Activated T-helper 9 cell treated with anti-CD3 and anti-CD28 coated beads, Interleukin-2, amount 50 U/mL, for 16 hours (primary cell): Measurements from ENCODE around the gene TOMM5.

Source experiments
- DNase-seq: peaks from one replicate; pipeline ENCODE4 v3.0.0-alpha.2; 2020; ENCODE audit warnings: low read depth

Gene TOMM5

GRCh38 chr9:37562826-37563225 is 29.6 kb downstream of the TOMM5 start:
- no peak for DNase-seq

DNA sequence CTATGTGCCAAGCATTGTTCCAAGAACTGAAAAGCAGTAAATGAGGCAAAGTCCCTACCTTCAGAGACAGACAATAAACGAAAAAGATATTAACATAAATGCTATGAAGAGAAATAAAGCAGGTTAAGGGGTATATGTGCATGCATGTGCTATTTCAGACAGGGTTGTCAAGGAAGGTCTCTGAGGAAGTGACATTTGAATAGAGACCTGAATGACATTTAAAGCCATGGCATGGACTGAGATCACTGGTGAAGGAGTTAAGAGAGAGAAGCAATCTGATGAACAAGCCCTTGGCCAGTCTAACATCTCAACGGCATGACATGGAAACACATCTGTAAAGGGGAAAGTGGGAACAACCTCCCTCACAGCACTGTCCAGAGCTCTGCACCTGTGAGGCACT is 30.7 kb downstream of the TOMM5 start:
- no peak for DNase-seq

DNA sequence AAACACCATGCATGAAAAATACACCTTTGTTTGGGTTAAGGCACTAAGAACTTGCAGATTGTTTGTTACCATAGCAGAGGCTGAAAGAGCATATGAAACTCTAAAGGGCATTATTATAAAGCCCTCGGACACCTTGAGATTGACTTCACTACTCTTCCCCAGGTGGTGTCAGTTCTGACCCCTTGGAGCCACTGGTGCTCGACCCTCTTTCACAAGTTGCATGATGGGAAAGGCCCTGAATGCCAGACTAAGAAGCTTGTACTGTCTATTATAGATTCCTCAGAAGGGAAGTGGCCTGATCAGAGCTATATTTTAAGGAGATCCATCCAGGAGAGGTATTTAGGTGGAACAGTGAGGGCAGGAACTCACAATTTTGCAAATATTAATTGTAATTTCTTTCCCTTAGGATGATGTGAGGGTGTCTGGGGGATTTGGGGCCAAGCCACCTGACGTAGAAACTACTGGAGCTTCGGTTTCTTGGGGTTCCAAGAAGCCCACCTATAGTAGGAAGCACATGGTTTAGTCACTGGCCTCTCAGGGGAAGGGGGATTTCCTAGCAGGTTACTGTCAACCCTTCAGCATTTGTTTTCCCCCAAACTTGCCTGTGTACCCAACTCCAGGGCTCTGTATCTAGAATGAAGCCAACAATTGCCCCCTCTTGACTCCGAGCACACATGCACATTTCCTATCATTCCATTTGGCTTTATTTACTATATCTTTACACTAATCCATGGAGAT is 32.4 kb downstream of the TOMM5 start:
- no peak for DNase-seq

GRCh38 chr9:37559125-37559524 is 33.3 kb downstream of the TOMM5 start:
- DNase-seq = no peak

GRCh38 chr9:37555786-37556185 is 36.6 kb downstream of the TOMM5 start:
- DNase-seq = no peak

GRCh38 chr9:37554318-37554717 is 38.1 kb downstream of the TOMM5 start:
- no peak for DNase-seq

DNA sequence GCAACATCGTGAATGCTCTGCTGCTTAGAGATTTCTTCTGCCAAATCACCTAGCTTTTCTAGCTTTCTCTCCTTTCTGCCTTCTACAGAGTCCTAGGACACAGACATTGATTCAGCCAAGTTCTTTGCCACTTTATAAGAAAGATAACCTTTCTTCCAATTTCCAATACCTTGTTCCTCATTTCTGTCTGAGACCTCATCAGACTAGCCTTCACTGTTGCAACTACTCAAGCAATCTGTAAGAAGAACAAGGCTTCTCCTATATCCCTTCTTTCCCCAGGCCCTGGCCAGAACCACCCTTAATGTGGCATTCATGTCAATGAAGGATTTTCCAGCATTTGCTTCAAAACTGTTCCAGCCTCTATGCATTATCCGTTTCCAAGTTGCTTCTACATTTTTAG is 40.5 kb downstream of the TOMM5 start:
- no peak for DNase-seq

DNA sequence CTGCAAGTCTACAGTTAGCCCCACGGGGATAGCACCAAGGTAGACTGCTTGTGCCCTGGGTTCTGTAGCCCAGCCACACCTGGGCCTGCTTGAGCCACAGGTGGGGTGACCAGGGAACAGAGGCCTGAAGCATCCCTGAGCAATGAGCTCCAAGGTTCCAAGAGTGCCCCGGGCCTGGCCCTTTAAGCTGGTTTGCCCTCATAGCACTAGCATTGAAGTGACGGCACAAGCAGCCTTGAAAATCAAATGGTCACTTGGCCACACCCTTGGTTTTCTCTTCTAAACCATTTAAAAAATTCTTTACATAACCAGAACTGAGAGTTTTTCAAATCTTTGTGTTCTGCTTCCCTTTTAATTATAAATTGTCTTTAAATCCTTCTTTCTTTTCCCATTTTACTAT is 40.9 kb downstream of the TOMM5 start:
- DNase-seq = no peak

DNA sequence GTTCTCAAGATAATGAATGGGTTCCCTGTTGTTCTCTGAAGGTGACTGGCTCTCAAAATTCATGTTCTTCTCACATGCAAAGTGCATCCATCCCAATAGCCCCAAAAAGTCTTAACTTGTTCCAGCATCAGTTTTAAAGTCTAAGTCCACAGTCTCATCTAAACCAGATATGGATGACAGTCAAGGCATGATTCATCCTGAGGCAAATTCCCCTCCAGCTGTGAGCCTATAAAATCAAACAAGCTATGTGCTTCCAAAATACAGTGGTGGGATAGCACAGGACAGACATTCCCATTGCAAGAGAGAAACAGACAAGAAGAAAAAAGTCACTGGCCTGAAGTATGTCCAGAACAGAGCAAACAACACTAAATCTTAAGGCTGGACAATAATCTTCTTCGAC is 41.6 kb downstream of the TOMM5 start:
- no peak for DNase-seq

- no peak for DNase-seq
Measured at GRCh38 chr9:37549527-37549926, 42.9 kb downstream of the TOMM5 start.

DNA sequence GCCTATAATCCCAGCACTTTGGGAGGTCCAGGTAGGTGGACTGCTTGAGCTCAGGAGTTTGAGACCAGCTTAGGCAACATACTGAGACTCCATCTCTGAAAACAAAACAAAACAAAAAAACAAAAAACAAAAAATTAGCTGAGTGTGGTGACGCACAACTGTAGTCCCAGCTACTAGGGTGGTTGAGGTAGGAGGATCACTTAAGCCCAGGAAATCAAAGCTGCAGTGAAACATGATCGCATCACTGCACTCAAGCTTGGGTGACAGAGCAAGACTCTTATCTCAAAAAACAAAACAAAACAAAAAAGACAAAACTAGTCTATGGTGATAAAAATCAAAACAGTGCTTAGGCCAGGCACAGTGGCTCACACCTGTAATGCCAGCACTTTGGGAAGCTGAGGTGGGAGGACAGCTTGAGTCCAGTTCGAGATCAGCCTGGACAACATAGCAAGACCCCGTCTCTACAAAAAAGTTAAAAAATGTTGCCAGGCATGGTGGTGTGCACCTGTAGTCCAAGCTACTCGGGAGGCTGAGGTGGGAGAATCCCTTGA is 45.0 kb downstream of the TOMM5 start:
- no peak for DNase-seq

GRCh38 chr9:37543468-37543867 is 48.9 kb downstream of the TOMM5 start:
- DNase-seq = no peak

GRCh38 chr9:37542895-37543294 is 49.5 kb downstream of the TOMM5 start:
- no peak for DNase-seq

GRCh38 chr9:37542488-37542887 is 49.9 kb downstream of the TOMM5 start:
- no peak for DNase-seq

DNA sequence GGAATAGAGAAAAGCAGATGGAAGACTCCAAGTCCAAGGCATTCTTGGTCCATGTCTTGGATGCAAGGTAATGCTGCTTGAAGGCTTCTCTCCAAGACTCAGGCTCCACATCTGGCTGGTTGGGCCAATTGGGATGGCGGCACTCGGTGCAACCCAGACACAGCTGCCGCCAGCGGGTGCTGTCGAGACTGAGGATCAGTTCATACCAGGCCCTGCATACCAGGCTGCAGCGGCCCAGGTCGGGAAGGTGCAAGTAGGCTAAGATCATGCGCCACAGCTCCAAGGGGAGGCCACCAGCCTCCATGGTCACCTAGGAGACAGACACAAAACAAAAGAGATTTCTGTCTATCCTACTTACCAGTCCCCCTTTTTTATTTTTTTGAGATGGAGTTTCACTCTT is 50.9 kb downstream of the TOMM5 start:
- DNase-seq = no peak

DNA sequence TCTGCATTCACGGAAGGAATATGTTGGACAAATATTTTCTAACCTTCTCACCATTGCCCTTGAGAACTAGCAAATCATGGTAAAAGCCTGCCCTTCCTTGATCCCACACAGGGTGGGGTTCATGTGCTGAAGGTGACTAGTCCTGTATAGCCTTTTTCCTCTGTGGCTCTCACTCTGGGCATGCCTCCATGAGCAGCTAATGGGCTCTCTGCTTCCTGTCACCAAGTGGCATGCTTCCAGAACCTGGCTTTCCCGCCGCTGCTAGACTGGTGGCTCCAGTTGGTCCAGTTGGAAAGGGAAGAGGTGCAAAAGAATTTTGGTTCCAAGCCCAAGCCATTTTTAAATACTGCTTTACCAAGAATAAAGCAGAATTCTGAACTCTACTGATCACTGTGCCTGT is 51.8 kb downstream of the TOMM5 start:
- no peak for DNase-seq

DNA sequence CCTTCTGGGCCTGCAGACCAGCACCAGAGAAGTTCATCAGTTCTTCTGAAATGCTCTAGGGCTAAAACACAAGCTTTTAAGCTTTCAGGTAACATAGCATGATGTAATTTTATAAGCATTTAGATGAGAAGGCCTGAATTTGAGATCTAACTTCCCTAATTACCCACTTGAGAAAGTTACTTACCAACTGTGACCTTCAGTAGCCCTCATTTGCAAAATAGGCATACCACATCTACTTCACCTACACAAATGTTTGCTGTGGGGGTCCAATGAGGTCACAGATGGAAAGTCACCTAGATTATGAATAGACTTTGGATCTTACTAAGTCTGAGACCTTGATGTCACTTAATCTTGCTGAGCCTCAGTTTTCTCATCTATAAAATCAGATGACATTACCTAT is 52.8 kb downstream of the TOMM5 start:
- DNase-seq = no peak
